ENCODE results near the gene SGK1.

- TF ChIP-seq, protein P1, sequence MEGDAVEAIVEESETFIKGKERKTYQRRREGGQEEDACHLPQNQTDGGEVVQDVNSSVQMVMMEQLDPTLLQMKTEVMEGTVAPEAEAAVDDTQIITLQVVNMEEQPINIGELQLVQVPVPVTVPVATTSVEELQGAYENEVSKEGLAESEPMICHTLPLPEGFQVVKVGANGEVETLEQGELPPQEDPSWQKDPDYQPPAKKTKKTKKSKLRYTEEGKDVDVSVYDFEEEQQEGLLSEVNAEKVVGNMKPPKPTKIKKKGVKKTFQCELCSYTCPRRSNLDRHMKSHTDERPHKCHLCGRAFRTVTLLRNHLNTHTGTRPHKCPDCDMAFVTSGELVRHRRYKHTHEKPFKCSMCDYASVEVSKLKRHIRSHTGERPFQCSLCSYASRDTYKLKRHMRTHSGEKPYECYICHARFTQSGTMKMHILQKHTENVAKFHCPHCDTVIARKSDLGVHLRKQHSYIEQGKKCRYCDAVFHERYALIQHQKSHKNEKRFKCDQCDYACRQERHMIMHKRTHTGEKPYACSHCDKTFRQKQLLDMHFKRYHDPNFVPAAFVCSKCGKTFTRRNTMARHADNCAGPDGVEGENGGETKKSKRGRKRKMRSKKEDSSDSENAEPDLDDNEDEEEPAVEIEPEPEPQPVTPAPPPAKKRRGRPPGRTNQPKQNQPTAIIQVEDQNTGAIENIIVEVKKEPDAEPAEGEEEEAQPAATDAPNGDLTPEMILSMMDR (IDR thresholded peaks at IDR 0.05; ENCODE audit: poor library complexity), result no peak
- TF ChIP-seq EZH2 (IDR thresholded peaks at IDR 0.05; ENCODE audit: borderline replicate concordance), result no peak
- TF ChIP-seq EZH2phosphoT487 (IDR thresholded peaks at IDR 0.05; ENCODE audit: low read depth, severe bottlenecking, unreplicated experiment), result no peak
Observed at GRCh38 chr6:134307870-134308269, 10.0 kb downstream of the SGK1 start.

All from hepatocyte (in vitro differentiated cells).